HCT116 (cell line): ENCODE data around the gene TIRAP. TPM values are rescaled to one million over a fixed set of nuclear protein-coding genes. Genes with fewer than 3 reads are reported as not detected.

Experiments used
- ATAC-seq: fragments of 200-7000 bp; cut with Tn5 transposase; 2 replicates; pipeline ENCODE4 v1.9.1; 2020; ENCODE audit warnings: mild to moderate bottlenecking, moderate library complexity
- BruUV-seq: library from RNA; stranded (reverse); fragments of 400-500 nt; replicated peaks from 2 replicates; lab custom pipeline; 2021; lab: Mats Ljungman, UMichigan
- CTCF ChIA-PET: fragments of 300-600 bp; sonication (Branson Sonifier 250); formaldehyde crosslinking; loops from one replicate; lab custom pipeline; 2021; ENCODE audit warnings: antibody characterized with exemption; lab: Charles Lee
- POLR2A ChIA-PET: fragments of 300-600, 350-600 bp; sonication (Branson Sonifier 250); formaldehyde crosslinking; loops from one replicate; lab custom pipeline; 2021; ENCODE audit warnings: antibody characterized with exemption; lab: Charles Lee
- RAD21 ChIA-PET, 2 experiments: fragments of 300-600 bp; sonication (Branson Sonifier 250); formaldehyde crosslinking; loops; one replicate each; lab custom pipeline; 2023; ENCODE audit warnings: low total read pairs in 2 of 2; ENCODE audit not compliant: uncharacterized antibody in 2 of 2, unreplicated experiment in 2 of 2, low non-redundant PET in 1 of 2; lab: Charles Lee
- DNase-seq: peaks from one replicate; pipeline ENCODE4 v3.0.0-alpha.2; 2010; ENCODE audit warnings: low read depth, low spot score
- H2AFZ ChIP-seq: fragments of 200-600 bp; shearing (Covaris generic), sonication (generic); 2 replicates; pipeline ENCODE4 v1.6.1; 2017; ENCODE audit warnings: low read depth, mixed run types, mixed read lengths, antibody characterized with exemption, low read length; ENCODE audit not compliant: poor library complexity, severe bottlenecking
- H3K27ac ChIP-seq: 2 replicates; pipeline ENCODE4 v1.5.1; 2012; ENCODE audit warnings: low read depth, low read length
- H3K27me3 ChIP-seq: fragments of 200-600 bp; sonication (generic); 2 replicates; pipeline ENCODE4 v1.6.1; 2016; ENCODE audit warnings: mixed run types, low read length, mixed read lengths; ENCODE audit not compliant: insufficient read depth
- H3K36me3 ChIP-seq, 2 experiments: fragments of 200-500 bp in 1 of 2; fragments of 200-600 bp in 1 of 2; sonication (Bioruptor generic) in 1 of 2; sonication (generic) in 1 of 2; 2 replicates each; pipeline versions ENCODE4 v1.5.1 to v1.6.1; 2014 to 2016; ENCODE audit warnings: low read length in 2 of 2, inconsistent platforms in 1 of 2, mixed read lengths in 1 of 2, mixed run types in 1 of 2; ENCODE audit not compliant: insufficient read depth in 2 of 2, control insufficient read depth in 1 of 2
- H3K4me1 ChIP-seq, 2 experiments: fragments of 200-600 bp in 1 of 2; sonication (generic) in 1 of 2; 2 replicates each; pipeline versions ENCODE4 v1.5.1 to v1.6.1; 2012 to 2017; ENCODE audit warnings: low read length in 2 of 2, inconsistent platforms in 1 of 2, mild to moderate bottlenecking in 1 of 2, mixed read lengths in 1 of 2, mixed run types in 1 of 2, moderate library complexity in 1 of 2; ENCODE audit not compliant: insufficient read depth in 2 of 2, control insufficient read depth in 1 of 2
- H3K4me2 ChIP-seq: fragments of 200-600 bp; sonication (generic); 2 replicates; pipeline ENCODE4 v1.6.1; 2017; ENCODE audit warnings: mixed run types, low read length, mixed read lengths
- H3K4me3 ChIP-seq, 2 experiments: fragments of 200-600 bp in 1 of 2; sonication (generic) in 1 of 2; replicated peaks in 1 of 2; 2 replicates each; pipeline ENCODE4 v1.5.1; 2011 to 2016; ENCODE audit warnings: low read length in 2 of 2, control low read depth in 1 of 2, low read depth in 1 of 2, mild to moderate bottlenecking in 1 of 2, mixed read lengths in 1 of 2, mixed run types in 1 of 2
- H3K79me2 ChIP-seq: fragments of 200-600 bp; sonication (generic); 2 replicates; pipeline ENCODE4 v1.6.1; 2017; ENCODE audit warnings: mild to moderate bottlenecking, mixed run types, low read length, moderate library complexity, mixed read lengths; ENCODE audit not compliant: insufficient read depth
- H3K9ac ChIP-seq: fragments of 200-600 bp; sonication (generic); 2 replicates; pipeline ENCODE4 v1.6.1; 2016; ENCODE audit warnings: low read length, mixed read lengths
- H3K9me2 ChIP-seq: fragments of 200-600 bp; sonication (generic), shearing (Covaris generic); 2 replicates; pipeline ENCODE4 v1.6.1; 2017; ENCODE audit warnings: mixed run types, mild to moderate bottlenecking, moderate library complexity; ENCODE audit not compliant: insufficient read depth
- H3K9me3 ChIP-seq, 2 experiments: fragments of 200-500 bp in 1 of 2; fragments of 200-600 bp in 1 of 2; sonication (Bioruptor generic) in 1 of 2; sonication (generic) in 1 of 2; 2 replicates each; pipeline ENCODE4 v1.6.1; 2014 to 2017; ENCODE audit warnings: low read length in 2 of 2, mixed read lengths in 2 of 2, inconsistent platforms in 1 of 2, low read depth in 1 of 2, mild to moderate bottlenecking in 1 of 2, mixed run types in 1 of 2, moderate library complexity in 1 of 2; ENCODE audit not compliant: control insufficient read depth in 1 of 2, insufficient read depth in 1 of 2
- H4K20me1 ChIP-seq: fragments of 200-600 bp; sonication (generic), shearing (Covaris generic); 2 replicates; pipeline ENCODE4 v1.6.1; 2017; ENCODE audit warnings: mixed run types, mild to moderate bottlenecking, moderate library complexity; ENCODE audit not compliant: insufficient read depth
- ELF1 ChIP-seq: IDR thresholded peaks from 2 replicates; pipeline ENCODE4 v1.6.1; 2012; ENCODE audit warnings: low read depth, borderline replicate concordance
- EZH2 ChIP-seq: fragments of 200-600 bp; sonication (generic); IDR thresholded peaks from 2 replicates; pipeline ENCODE4 v1.6.1; 2017; ENCODE audit warnings: antibody characterized with exemption, mixed run types
- EZH2phosphoT487 ChIP-seq: fragments of 200-600 bp; IDR thresholded peaks from 2 replicates; pipeline ENCODE4 v1.6.1; 2018; ENCODE audit warnings: antibody characterized with exemption, borderline replicate concordance
- FOSL1 ChIP-seq: IDR thresholded peaks from 2 replicates; pipeline ENCODE4 v1.6.1; 2012; ENCODE audit warnings: low read depth
- RAD21 ChIP-seq: IDR thresholded peaks from 2 replicates; pipeline ENCODE4 v1.6.1; 2012; ENCODE audit warnings: low read depth, mild to moderate bottlenecking
- REST ChIP-seq: IDR thresholded peaks from 2 replicates; pipeline ENCODE4 v1.6.1; 2012; ENCODE audit warnings: low read depth
- SIN3A ChIP-seq: IDR thresholded peaks from 2 replicates; pipeline ENCODE4 v1.6.1; 2012; ENCODE audit warnings: low read depth
- SP1 ChIP-seq: IDR thresholded peaks from 2 replicates; pipeline ENCODE4 v1.6.1; 2012; ENCODE audit warnings: low read depth
- ZNF274 ChIP-seq: fragments of 200-500 bp; sonication (Bioruptor generic); IDR thresholded peaks from 2 replicates; pipeline ENCODE4 v1.6.1; 2014; ENCODE audit warnings: mild to moderate bottlenecking, low read depth, low read length, inconsistent platforms
- intact Hi-C: fragments of 100-400 bp; cut with micrococcal nuclease; formaldehyde crosslinking; loops from 2 replicates; pipeline ENCODE4 v1.10.0; 2022
- total RNA-seq: library from RNA; stranded (reverse); gene quantifications from one replicate; pipeline ENCODE4 v1.2.1, GENCODE V29; 2021; ENCODE audit not compliant: unreplicated experiment
- TF ChIP-seq, protein P1 (sequence below): IDR thresholded peaks from 2 replicates; pipeline ENCODE4 v1.6.1; 2011; ENCODE audit warnings: mild to moderate bottlenecking, low read length, moderate library complexity; ENCODE audit not compliant: insufficient replicate concordance; ENCODE audit errors: extremely low read depth
- TF ChIP-seq, protein P2 (sequence below), 3 experiments: fragments of 200-600 bp in 1 of 3; sonication (generic) in 1 of 3; IDR thresholded peaks in 2 of 3; conservative IDR thresholded peaks in 1 of 3; 2 replicates each; pipeline ENCODE4 v1.5.1; 2012 to 2017; ENCODE audit warnings: low read depth in 2 of 3, low read length in 2 of 3, antibody characterized with exemption in 1 of 3, borderline replicate concordance in 1 of 3, control low read depth in 1 of 3, mild to moderate bottlenecking in 1 of 3, mixed read lengths in 1 of 3, mixed run types in 1 of 3, moderate library complexity in 1 of 3; ENCODE audit not compliant: insufficient read depth in 1 of 3
- TF ChIP-seq, protein P3 (sequence below): IDR thresholded peaks from 2 replicates; pipeline ENCODE4 v1.6.1; 2012

The TIRAP gene
- total RNA-seq, 1 experiment from 2014 or later, result 10.8 TPM

GRCh38 chr11:126341760-126342161, 58.9 kb downstream of the TIRAP start (continued):
- TF ChIP-seq, protein P1, sequence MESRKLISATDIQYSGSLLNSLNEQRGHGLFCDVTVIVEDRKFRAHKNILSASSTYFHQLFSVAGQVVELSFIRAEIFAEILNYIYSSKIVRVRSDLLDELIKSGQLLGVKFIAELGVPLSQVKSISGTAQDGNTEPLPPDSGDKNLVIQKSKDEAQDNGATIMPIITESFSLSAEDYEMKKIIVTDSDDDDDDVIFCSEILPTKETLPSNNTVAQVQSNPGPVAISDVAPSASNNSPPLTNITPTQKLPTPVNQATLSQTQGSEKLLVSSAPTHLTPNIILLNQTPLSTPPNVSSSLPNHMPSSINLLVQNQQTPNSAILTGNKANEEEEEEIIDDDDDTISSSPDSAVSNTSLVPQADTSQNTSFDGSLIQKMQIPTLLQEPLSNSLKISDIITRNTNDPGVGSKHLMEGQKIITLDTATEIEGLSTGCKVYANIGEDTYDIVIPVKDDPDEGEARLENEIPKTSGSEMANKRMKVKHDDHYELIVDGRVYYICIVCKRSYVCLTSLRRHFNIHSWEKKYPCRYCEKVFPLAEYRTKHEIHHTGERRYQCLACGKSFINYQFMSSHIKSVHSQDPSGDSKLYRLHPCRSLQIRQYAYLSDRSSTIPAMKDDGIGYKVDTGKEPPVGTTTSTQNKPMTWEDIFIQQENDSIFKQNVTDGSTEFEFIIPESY, result no peak
- TF ChIP-seq, protein P2, sequence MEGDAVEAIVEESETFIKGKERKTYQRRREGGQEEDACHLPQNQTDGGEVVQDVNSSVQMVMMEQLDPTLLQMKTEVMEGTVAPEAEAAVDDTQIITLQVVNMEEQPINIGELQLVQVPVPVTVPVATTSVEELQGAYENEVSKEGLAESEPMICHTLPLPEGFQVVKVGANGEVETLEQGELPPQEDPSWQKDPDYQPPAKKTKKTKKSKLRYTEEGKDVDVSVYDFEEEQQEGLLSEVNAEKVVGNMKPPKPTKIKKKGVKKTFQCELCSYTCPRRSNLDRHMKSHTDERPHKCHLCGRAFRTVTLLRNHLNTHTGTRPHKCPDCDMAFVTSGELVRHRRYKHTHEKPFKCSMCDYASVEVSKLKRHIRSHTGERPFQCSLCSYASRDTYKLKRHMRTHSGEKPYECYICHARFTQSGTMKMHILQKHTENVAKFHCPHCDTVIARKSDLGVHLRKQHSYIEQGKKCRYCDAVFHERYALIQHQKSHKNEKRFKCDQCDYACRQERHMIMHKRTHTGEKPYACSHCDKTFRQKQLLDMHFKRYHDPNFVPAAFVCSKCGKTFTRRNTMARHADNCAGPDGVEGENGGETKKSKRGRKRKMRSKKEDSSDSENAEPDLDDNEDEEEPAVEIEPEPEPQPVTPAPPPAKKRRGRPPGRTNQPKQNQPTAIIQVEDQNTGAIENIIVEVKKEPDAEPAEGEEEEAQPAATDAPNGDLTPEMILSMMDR (IDR thresholded peaks at IDR 0.05 in 2 of 3, conservative IDR thresholded peaks at IDR 0.05 in 1 of 3; ENCODE audit: borderline replicate concordance in 1 of 3, insufficient read depth in 1 of 3, low read depth in 2 of 3, low read length in 2 of 3), result no peak
- peak; percentile 36; the same call in 1 of the 2 replicates for TF ChIP-seq FOSL1
- no peak for TF ChIP-seq EZH2phosphoT487
- TF ChIP-seq, protein P3, sequence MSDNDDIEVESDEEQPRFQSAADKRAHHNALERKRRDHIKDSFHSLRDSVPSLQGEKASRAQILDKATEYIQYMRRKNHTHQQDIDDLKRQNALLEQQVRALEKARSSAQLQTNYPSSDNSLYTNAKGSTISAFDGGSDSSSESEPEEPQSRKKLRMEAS, result peak; percentile 31; the same call in 1 of the 2 replicates

- POLR2A ChIA-PET, result no interaction called here
- 0 out of 2 replicates have a peak, but pooled peaks cover 2% of the 10 kb centered on the region for H3K79me2 ChIP-seq
- no peak overlapping the region for H3K9ac ChIP-seq
- ATAC-seq, result no peak
- no peaks in the 10 kb centered on the region for H3K36me3 ChIP-seq
- no peak overlapping the region for H2AFZ ChIP-seq
- no peak overlapping the region for H3K4me2 ChIP-seq
- intact Hi-C loops, result no loop called here
- peaks cover 30 to 47% of the 10 kb centered on the region in 2 experiments for H3K4me1 ChIP-seq
- CTCF ChIA-PET, result no interaction called here
- H3K27ac ChIP-seq, result no peak overlapping the region
- H4K20me1 ChIP-seq, result no peaks in the 10 kb centered on the region
- no TSS peak for BruUV-seq
- RAD21 ChIA-PET, result no interaction called here
- no peak overlapping the region for H3K4me3 ChIP-seq
- DNase-seq, result no peak
- H3K9me3 ChIP-seq, result no peaks in the 10 kb centered on the region
- no peaks in the 10 kb centered on the region for H3K9me2 ChIP-seq
- no peaks in the 10 kb centered on the region for H3K27me3 ChIP-seq
- no peak for TF ChIP-seq ZNF274
- TF ChIP-seq, protein P2 (IDR thresholded peaks at IDR 0.05 in 2 of 3, conservative IDR thresholded peaks at IDR 0.05 in 1 of 3; ENCODE audit: borderline replicate concordance in 1 of 3, insufficient read depth in 1 of 3, low read depth in 2 of 3, low read length in 2 of 3), result no peak
- no peak for TF ChIP-seq SIN3A
- TF ChIP-seq ELF1, result no peak
- no peak for TF ChIP-seq EZH2
- no peak for TF ChIP-seq FOSL1
- TF ChIP-seq REST, result no peak
- no peak for TF ChIP-seq RAD21
- no peak for TF ChIP-seq SP1
- no peak for TF ChIP-seq EZH2phosphoT487
These were observed 60.2 kb downstream of the TIRAP start for GRCh38 chr11:126343051-126343450.
